Endothelial cell of umbilical vein (primary cell): ENCODE measurements around the gene SLC45A2.

Experiments
- CTCF ChIP-seq, 2 donors: IDR thresholded peaks; 1 replicate in 1 of 2; 2 replicates in 1 of 2; pipeline ENCODE4 v1.5.1; 2011; ENCODE audit warnings: low read length in 2 of 2, mild to moderate bottlenecking in 2 of 2, moderate library complexity in 2 of 2, control low read depth in 1 of 2, inconsistent platforms in 1 of 2, low read depth in 1 of 2; ENCODE audit not compliant: insufficient read depth in 1 of 2; ENCODE audit errors: extremely low read depth in 1 of 2
- MAX ChIP-seq: IDR thresholded peaks from 2 replicates; pipeline ENCODE4 v1.6.1; 2011; ENCODE audit not compliant: insufficient read depth, insufficient read length
- POLR2AphosphoS5 ChIP-seq: IDR thresholded peaks from 2 replicates; pipeline ENCODE4 v1.6.1; 2012; ENCODE audit warnings: low read depth, mild to moderate bottlenecking, control low read depth, low read length, moderate library complexity; ENCODE audit not compliant: insufficient read depth

GRCh38 chr5:33992864-33993263 is 8.4 kb upstream of the SLC45A2 start:
- TF ChIP-seq CTCF (IDR thresholded peaks at IDR 0.05; ENCODE audit: extremely low read depth in 1 of 2, insufficient read depth in 1 of 2, low read depth in 1 of 2, low read length in 2 of 2) = no peak
- TF ChIP-seq POLR2AphosphoS5 = no peak
- TF ChIP-seq MAX = no peak
